ENCODE results near the gene ANKRD17.

The ANKRD17 gene

GRCh38 chr4:73236151-73236550, 22.4 kb downstream of the ANKRD17 start:
- Histone ChIP-seq H2AFZ (ENCODE audit: low read length) (no peak overlapping the region), H3K27me3 (ENCODE audit: insufficient read depth, low read length, poor library complexity, severe bottlenecking) (no peaks in the 10 kb centered on the region), H3F3A (ENCODE audit: low read depth) (no peaks in the 10 kb centered on the region), H4K20me1 (ENCODE audit: insufficient read depth, low read length, poor library complexity, severe bottlenecking) (peaks cover 58% of the 10 kb centered on the region), H3K4me3 (ENCODE audit: low read length, poor library complexity, severe bottlenecking) (no peak overlapping the region), H3K4me2 (ENCODE audit: low read depth, low read length, poor library complexity, severe bottlenecking) (no peak overlapping the region), H3K79me2 (ENCODE audit: insufficient read depth, low read length) (peaks cover 92% of the 10 kb centered on the region), H3K9me2 (replicated peaks; ENCODE audit: low read depth, low read length) (no peaks in the 10 kb centered on the region), H3K9me3 (ENCODE audit: insufficient read depth, low read depth, low read length) (no peaks in the 10 kb centered on the region), H3K36me3 (ENCODE audit: insufficient read depth, low read length) (peaks cover 68% of the 10 kb centered on the region), H3K9ac (ENCODE audit: low read depth, low read length, poor library complexity, severe bottlenecking) (no peak overlapping the region), H3K4me1 (ENCODE audit: insufficient read depth, low read length, poor library complexity, severe bottlenecking) (peaks cover 3% of the 10 kb centered on the region)
- no peak for TF ChIP-seq EZH2phosphoT487 (IDR thresholded peaks at IDR 0.05; ENCODE audit: borderline replicate concordance)

- Histone ChIP-seq H2AFZ (ENCODE audit: low read length) (no peak overlapping the region), H3K9me2 (replicated peaks; ENCODE audit: low read depth, low read length) (no peaks in the 10 kb centered on the region), H4K20me1 (ENCODE audit: insufficient read depth, low read length, poor library complexity, severe bottlenecking) (peaks cover 53% of the 10 kb centered on the region), H3K4me3 (ENCODE audit: low read length, poor library complexity, severe bottlenecking) (no peak overlapping the region), H3K27me3 (ENCODE audit: insufficient read depth, low read length, poor library complexity, severe bottlenecking) (no peaks in the 10 kb centered on the region), H3K4me1 (ENCODE audit: insufficient read depth, low read length, poor library complexity, severe bottlenecking) (no peaks in the 10 kb centered on the region), H3K36me3 (ENCODE audit: insufficient read depth, low read length) (peaks cover 69% of the 10 kb centered on the region), H3F3A (ENCODE audit: low read depth) (no peaks in the 10 kb centered on the region), H3K9ac (ENCODE audit: low read depth, low read length, poor library complexity, severe bottlenecking) (no peak overlapping the region), H3K79me2 (ENCODE audit: insufficient read depth, low read length) (peaks cover 84% of the 10 kb centered on the region), H3K9me3 (ENCODE audit: insufficient read depth, low read depth, low read length) (no peaks in the 10 kb centered on the region), H3K4me2 (ENCODE audit: low read depth, low read length, poor library complexity, severe bottlenecking) (no peak overlapping the region)
- TF ChIP-seq, protein P1, sequence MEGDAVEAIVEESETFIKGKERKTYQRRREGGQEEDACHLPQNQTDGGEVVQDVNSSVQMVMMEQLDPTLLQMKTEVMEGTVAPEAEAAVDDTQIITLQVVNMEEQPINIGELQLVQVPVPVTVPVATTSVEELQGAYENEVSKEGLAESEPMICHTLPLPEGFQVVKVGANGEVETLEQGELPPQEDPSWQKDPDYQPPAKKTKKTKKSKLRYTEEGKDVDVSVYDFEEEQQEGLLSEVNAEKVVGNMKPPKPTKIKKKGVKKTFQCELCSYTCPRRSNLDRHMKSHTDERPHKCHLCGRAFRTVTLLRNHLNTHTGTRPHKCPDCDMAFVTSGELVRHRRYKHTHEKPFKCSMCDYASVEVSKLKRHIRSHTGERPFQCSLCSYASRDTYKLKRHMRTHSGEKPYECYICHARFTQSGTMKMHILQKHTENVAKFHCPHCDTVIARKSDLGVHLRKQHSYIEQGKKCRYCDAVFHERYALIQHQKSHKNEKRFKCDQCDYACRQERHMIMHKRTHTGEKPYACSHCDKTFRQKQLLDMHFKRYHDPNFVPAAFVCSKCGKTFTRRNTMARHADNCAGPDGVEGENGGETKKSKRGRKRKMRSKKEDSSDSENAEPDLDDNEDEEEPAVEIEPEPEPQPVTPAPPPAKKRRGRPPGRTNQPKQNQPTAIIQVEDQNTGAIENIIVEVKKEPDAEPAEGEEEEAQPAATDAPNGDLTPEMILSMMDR (conservative IDR thresholded peaks at IDR 0.05; ENCODE audit: low read length): no peak
Measured at GRCh38 chr4:73234712-73235111, 23.9 kb downstream of the ANKRD17 start.

DNA sequence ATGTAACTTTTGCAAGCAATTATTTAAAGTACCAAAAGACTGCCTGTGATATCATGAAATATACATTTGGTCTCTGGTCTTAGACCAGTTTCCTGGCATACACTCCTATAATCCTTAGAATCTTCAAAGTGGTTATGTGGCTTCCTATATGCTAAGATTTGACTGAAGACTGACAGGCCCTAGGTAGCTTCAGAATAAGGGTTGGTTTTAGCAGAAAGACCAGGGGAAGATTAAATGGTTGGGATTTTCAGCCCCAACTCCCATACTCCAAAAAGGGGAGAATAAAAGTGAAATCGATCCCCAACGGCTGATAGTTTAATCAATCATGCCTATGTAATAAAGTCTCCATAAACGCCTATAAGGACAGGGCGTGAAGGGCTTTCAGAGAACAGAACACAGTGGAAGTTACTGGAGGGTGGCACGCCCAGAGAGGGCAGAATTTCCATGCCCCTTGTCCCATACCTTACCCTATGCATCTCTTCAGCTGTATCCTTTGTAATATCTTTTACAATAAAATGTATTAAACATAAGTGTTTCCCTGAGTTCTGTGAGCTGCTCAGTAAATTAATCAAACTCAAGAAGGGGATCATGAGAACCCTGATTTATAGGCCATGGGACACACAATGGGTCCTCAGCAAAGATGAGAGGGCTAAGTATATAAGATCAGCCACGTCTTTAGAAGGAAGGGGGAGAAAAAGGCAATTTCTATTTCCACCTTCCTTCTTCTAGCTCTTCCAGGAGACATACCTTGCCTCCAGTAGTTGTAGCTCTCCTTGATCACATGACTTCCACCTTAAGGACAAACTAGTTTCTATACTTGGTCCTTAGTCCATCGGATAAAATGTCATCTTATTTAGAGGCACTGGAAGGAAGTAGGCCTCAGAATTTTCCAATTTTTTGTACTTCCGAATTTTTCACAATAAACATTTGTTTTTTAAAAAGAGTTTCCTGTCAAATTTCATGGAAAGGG, 26.8 kb downstream of the ANKRD17 start:
- Histone ChIP-seq H3K79me2 (ENCODE audit: insufficient read depth, low read length) (peaks cover 68% of the 10 kb centered on the region), H3K9me2 (replicated peaks; ENCODE audit: low read depth, low read length) (no peaks in the 10 kb centered on the region), H3K9me3 (ENCODE audit: insufficient read depth, low read depth, low read length) (no peaks in the 10 kb centered on the region), H3K27me3 (ENCODE audit: insufficient read depth, low read length, poor library complexity, severe bottlenecking) (no peaks in the 10 kb centered on the region), H3K36me3 (ENCODE audit: insufficient read depth, low read length) (peaks cover 51% of the 10 kb centered on the region), H2AFZ (ENCODE audit: low read length) (no peak overlapping the region), H3K4me3 (ENCODE audit: low read length, poor library complexity, severe bottlenecking) (no peak overlapping the region), H3F3A (ENCODE audit: low read depth) (no peaks in the 10 kb centered on the region), H4K20me1 (ENCODE audit: insufficient read depth, low read length, poor library complexity, severe bottlenecking) (peaks cover 35% of the 10 kb centered on the region), H3K4me2 (ENCODE audit: low read depth, low read length, poor library complexity, severe bottlenecking) (no peak overlapping the region), H3K9ac (ENCODE audit: low read depth, low read length, poor library complexity, severe bottlenecking) (no peak overlapping the region), H3K4me1 (ENCODE audit: insufficient read depth, low read length, poor library complexity, severe bottlenecking) (no peaks in the 10 kb centered on the region)
- TF ChIP-seq, protein P1 (conservative IDR thresholded peaks at IDR 0.05; ENCODE audit: low read length): no peak
- no peak for TF ChIP-seq EZH2phosphoT487 (IDR thresholded peaks at IDR 0.05; ENCODE audit: borderline replicate concordance)
